GM12878 (cell line): ENCODE measurements around the gene REV3L.

ENCODE experiments used
- BCL3 ChIP-seq: IDR thresholded peaks from 2 replicates; pipeline ENCODE4 v1.6.1; 2011; ENCODE audit warnings: borderline replicate concordance, low read depth, mild to moderate bottlenecking, moderate library complexity, low read length; ENCODE audit not compliant: insufficient read depth, poor library complexity, severe bottlenecking
- BHLHE40 ChIP-seq, 2 experiments: fragments of 450-650 bp in 1 of 2; IDR thresholded peaks; 2 replicates each; pipeline ENCODE4 v1.6.1; 2011 to 2017; ENCODE audit warnings: low read depth in 2 of 2, borderline replicate concordance in 1 of 2, improper control_type of control experiment in 1 of 2, low read length in 1 of 2, mild to moderate bottlenecking in 1 of 2
- CHD4 ChIP-seq: fragments of 200-600 bp; sonication (generic); IDR thresholded peaks from 2 replicates; pipeline ENCODE4 v1.6.1; 2016; ENCODE audit warnings: mild to moderate bottlenecking
- CTCF ChIP-seq, 3 experiments: IDR thresholded peaks in 2 of 3; conservative IDR thresholded peaks in 1 of 3; 2 replicates each; pipeline ENCODE4 v1.5.1; 2011; ENCODE audit warnings: low read depth in 3 of 3, low read length in 3 of 3, mild to moderate bottlenecking in 3 of 3, control low read depth in 2 of 3, moderate library complexity in 2 of 3, inconsistent platforms in 1 of 3, mixed read lengths in 1 of 3; ENCODE audit not compliant: control insufficient read depth in 2 of 3, insufficient read depth in 1 of 3; ENCODE audit errors: extremely low read depth in 1 of 3
- EZH2 ChIP-seq: IDR thresholded peaks from 2 replicates; pipeline ENCODE4 v1.6.1; 2012; ENCODE audit warnings: low read depth, mild to moderate bottlenecking, control low read depth, inconsistent platforms, low read length, borderline replicate concordance; ENCODE audit not compliant: control insufficient read depth
- IRF3 ChIP-seq: fragments of 450-650 bp; IDR thresholded peaks from 2 replicates; pipeline ENCODE4 v1.6.1; 2014; ENCODE audit warnings: mild to moderate bottlenecking
- JUND ChIP-seq: IDR thresholded peaks from 2 replicates; pipeline ENCODE4 v1.6.1; 2012; ENCODE audit warnings: low read depth, mild to moderate bottlenecking, low read length, improper control_type of control experiment, moderate library complexity

GRCh38 chr6:111483736-111484632 lies 966 bp upstream of the REV3L start:
- no peak for TF ChIP-seq CTCF (IDR thresholded peaks at IDR 0.05 in 2 of 3, conservative IDR thresholded peaks at IDR 0.05 in 1 of 3; ENCODE audit: control insufficient read depth in 2 of 3, extremely low read depth in 1 of 3, insufficient read depth in 1 of 3, low read depth in 3 of 3, low read length in 3 of 3)
- TF ChIP-seq CHD4 = no peak
- no peak for TF ChIP-seq JUND
- peak; percentile 84 for TF ChIP-seq BCL3
- no peak for TF ChIP-seq EZH2
- TF ChIP-seq IRF3 = no peak
- peak; percentile 87 to 98 for TF ChIP-seq BHLHE40 (IDR thresholded peaks at IDR 0.05; ENCODE audit: borderline replicate concordance in 1 of 2, low read depth in 2 of 2, low read length in 1 of 2)
